ENCODE data around the gene KIF14. TPM values are rescaled to one million over a fixed set of nuclear protein-coding genes. Genes with fewer than 3 reads are reported as not detected.
"Not testable (repeated sequence)": the region's sequence is repeated elsewhere in the genome, so short reads cannot be mapped to it uniquely, and the experiment has no call there.

The KIF14 gene
- total RNA-seq, 2 donors from 2014 or later = not detected

- intact Hi-C loops (cut with DNase I) = no loop called here
- DNase-seq (peak in 1 of 4 donors; percentile 25), ATAC-seq (no peak)
- no peak for TF ChIP-seq CTCF (IDR thresholded peaks at IDR 0.05)
- TF ChIP-seq POLR2A (IDR thresholded peaks at IDR 0.05) = no peak
- Histone ChIP-seq H3K36me3 (replicated peaks in 1 of 2; ENCODE audit: insufficient read depth in 1 of 2, low read depth in 2 of 2) (no peaks in the 10 kb centered on the region), H3K4me1 (no peaks in the 10 kb centered on the region), H3K4me3 (no peak overlapping the region), H3K27ac (peak overlapping the region in 1 of 4 donors; percentile 37), H3K9me3 (no peaks in the 10 kb centered on the region), H3K27me3 (no peaks in the 10 kb centered on the region)
Measured at GRCh38 chr1:200588698-200589097, 31.9 kb downstream of the KIF14 start.

DNA sequence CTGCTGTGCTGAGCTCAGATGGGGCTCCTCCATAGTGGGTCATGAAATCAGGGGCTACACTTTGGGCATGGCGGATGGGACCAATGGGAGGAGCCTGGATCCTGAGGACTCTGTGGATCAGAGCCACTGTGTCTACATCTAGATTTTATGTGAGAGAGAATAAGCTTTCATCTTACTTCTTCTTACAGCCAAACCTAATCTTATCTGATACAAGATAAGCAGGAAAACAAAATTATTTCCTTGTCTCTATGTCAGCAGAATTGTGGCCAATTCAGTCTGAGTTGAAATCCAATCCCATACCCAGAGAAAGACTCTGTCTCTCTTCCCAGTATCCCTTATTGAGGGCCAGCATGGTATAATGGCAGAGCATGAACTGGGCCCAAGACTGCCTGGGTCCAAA, 56.2 kb downstream of the KIF14 start:
- H3K4me1 ChIP-seq = no peaks in the 10 kb centered on the region
- H3K4me3 ChIP-seq = no peak overlapping the region
- no peaks in the 10 kb centered on the region for H3K36me3 ChIP-seq (replicated peaks in 1 of 2; ENCODE audit: insufficient read depth in 1 of 2, low read depth in 2 of 2)
- TF ChIP-seq CTCF (IDR thresholded peaks at IDR 0.05) (no peak), POLR2A (IDR thresholded peaks at IDR 0.05) (no peak)
- ATAC-seq (no peak), DNase-seq (no peak)
- no peaks in the 10 kb centered on the region for H3K27me3 ChIP-seq
- H3K9me3 ChIP-seq = no peaks in the 10 kb centered on the region
- no peak overlapping the region for H3K27ac ChIP-seq
- WGBS, 2 donors = 94 to 100% methylated on average over 1 of the region's 1 CpG
- intact Hi-C loops (cut with DNase I) = no loop called here

GRCh38 chr1:200561856-200562214, 58.7 kb downstream of the KIF14 start:
- no peaks in the 10 kb centered on the region for H3K27me3 ChIP-seq
- no peak overlapping the region for H3K27ac ChIP-seq
- intact Hi-C loops (cut with DNase I) = no loop called here
- WGBS, 2 donors = 28 to 41% methylated on average over 1 of the region's 1 CpG
- H3K4me3 ChIP-seq = no peak overlapping the region
- TF ChIP-seq POLR2A (IDR thresholded peaks at IDR 0.05) (no peak), CTCF (IDR thresholded peaks at IDR 0.05) (no peak)
- no peaks in the 10 kb centered on the region for H3K36me3 ChIP-seq (replicated peaks in 1 of 2; ENCODE audit: insufficient read depth in 1 of 2, low read depth in 2 of 2)
- no peaks in the 10 kb centered on the region for H3K9me3 ChIP-seq
- ATAC-seq = no peak
- no peaks in the 10 kb centered on the region for H3K4me1 ChIP-seq
- no peak for DNase-seq

GRCh38 chr1:200558866-200559459, 61.6 kb downstream of the KIF14 start:
- TF ChIP-seq CTCF (IDR thresholded peaks at IDR 0.05) (peak; percentile 9 to 67 (median 59)), POLR2A (IDR thresholded peaks at IDR 0.05) (no peak)
- H3K27ac ChIP-seq = no peak overlapping the region
- H3K9me3 ChIP-seq = no peaks in the 10 kb centered on the region
- no peaks in the 10 kb centered on the region for H3K27me3 ChIP-seq
- no peak overlapping the region for H3K4me3 ChIP-seq
- intact Hi-C loops (cut with DNase I) = no loop called here
- DNase-seq (peak in 1 of 4 donors; percentile 18), ATAC-seq (no peak)
- WGBS, 2 donors = 17 to 23% methylated on average over 2 of the region's 2 CpGs
- no peaks in the 10 kb centered on the region for H3K36me3 ChIP-seq (replicated peaks in 1 of 2; ENCODE audit: insufficient read depth in 1 of 2, low read depth in 2 of 2)
- H3K4me1 ChIP-seq = no peaks in the 10 kb centered on the region

GRCh38 chr1:200556002-200556401, 64.5 kb downstream of the KIF14 start:
- Histone ChIP-seq H3K9me3 (no peaks in the 10 kb centered on the region), H3K27ac (no peak overlapping the region), H3K4me1 (peaks cover 8% of the 10 kb centered on the region), H3K27me3 (no peaks in the 10 kb centered on the region), H3K36me3 (replicated peaks in 1 of 2; ENCODE audit: insufficient read depth in 1 of 2, low read depth in 2 of 2) (no peaks in the 10 kb centered on the region), H3K4me3 (no peak overlapping the region)
- no peak for ATAC-seq
- no peak for DNase-seq
- intact Hi-C loops (cut with DNase I) = no loop called here
- TF ChIP-seq CTCF (IDR thresholded peaks at IDR 0.05) (no peak), POLR2A (IDR thresholded peaks at IDR 0.05) (no peak)

DNA sequence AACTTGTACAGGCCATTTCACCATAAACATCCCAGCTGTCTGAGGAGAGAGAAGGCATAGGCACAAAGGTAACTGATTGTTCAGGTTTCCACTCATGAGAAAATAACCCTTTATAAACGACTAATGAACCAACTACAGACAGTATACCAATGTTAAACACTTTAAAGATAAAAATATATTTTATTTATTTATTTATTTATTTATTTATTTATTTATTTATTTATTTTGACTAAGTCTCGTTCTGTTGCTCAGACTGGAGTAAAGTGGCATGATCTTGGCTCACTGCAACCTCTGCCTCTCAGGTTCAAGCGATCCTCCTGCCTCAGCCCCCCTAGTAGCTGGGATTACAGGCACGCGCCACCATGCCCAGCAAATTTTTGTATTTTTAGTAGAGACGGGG, 67.8 kb downstream of the KIF14 start:
- 93 to 94% methylated on average over 6 of the region's 6 CpGs for WGBS, 2 donors
- ATAC-seq; H3K27me3 ChIP-seq; H3K9me3 ChIP-seq; H3K4me3 ChIP-seq; H3K36me3 ChIP-seq (replicated peaks in 1 of 2; ENCODE audit: insufficient read depth in 1 of 2, low read depth in 2 of 2); intact Hi-C loops (cut with DNase I); H3K27ac ChIP-seq; DNase-seq: not testable (repeated sequence)
- H3K4me1 ChIP-seq = peaks cover 18% of the 10 kb centered on the region

Data from body of pancreas (tissue), 4 donors.